Measurements from ENCODE around the gene TMEM179.

TMEM179 gene

DNA sequence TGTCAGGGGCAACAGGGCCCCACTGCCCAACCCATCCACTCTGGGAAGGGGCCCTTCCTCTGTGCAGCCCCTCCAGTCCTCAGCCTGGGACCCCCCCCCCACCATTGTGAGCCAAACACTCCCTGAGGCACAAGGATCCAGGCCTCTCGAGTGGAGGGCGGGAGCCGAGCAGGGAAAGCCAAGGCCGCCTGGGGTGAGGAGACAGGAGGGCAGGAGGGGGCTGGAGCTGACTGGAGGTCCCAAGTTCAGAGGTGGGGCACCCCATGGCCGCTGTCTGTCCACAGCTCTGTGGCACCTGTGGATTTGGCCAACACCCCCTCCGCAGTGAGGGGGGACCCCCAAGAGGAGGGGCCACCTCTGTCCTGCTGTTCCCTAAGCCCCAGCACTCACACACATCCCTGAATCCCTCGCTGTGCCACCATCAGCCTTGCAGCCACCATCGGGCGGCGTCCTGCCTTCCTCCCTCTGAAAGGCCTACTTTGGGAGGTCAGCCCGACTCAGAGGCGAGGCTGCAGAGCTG, 50.4 kb downstream of the TMEM179 start:
- no peak for DNase-seq

DNA sequence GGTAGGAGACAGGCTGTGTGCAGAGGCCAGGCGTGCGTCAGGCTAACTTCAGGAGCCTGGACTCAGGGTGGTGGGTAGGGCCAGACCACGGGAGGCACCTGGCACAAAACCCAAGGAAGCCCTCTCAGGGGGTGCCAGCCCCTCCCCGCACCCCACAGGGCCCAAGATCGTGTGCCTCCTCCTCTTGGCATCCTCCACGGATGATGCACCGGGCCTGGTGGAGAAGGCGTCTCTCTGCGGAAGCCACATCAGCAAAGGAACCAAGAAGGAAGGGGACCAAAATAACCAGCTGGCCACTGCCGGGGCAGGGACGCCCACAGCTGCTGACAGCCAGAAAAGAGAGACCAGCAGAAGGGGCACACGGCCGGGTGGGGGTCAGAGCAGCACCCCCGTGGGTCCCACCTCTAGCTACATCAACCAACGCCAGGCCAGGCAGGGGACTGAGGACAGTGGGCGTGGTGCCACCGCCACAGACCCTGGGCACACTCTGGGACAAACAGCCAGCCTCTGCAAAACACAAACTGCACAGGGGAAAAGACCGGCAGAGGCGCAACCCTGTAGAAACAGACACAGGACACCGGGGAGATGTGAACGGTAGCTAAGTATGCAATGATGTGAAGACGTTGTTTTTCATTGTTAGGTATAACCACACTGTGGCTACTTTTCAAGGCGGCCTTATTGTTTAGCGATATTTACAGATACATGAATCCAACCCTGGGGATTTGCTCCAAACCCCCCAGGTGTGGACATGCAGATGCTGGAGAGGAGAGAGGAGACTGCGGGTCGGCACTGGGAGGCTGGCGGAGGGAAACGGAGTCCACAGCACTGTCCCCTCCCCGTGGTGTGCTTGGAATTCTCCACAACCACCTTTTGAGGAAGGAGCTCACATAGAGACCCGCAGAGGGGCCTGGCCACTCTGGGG, 51.1 kb downstream of the TMEM179 start:
- DNase-seq, result no peak

DNA sequence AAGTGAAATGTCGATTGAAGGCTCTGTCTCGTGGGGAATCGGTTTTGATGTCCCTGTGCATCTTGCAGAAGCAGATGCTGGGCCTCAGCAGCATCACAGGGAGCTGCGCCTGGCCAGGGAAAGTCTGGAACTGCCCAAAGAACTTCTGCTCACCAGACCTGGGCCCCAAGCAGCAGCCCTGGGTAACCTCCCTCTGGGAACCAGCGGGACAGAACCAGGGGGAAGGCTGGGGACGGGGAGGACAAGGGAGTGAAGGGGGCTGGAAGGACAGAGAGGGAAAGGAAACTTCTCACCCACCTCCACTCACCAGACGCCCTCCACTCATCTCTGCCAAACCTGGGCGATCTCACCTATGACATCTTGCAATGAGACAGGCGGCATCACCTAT, 51.8 kb downstream of the TMEM179 start:
- no peak for DNase-seq

DNA sequence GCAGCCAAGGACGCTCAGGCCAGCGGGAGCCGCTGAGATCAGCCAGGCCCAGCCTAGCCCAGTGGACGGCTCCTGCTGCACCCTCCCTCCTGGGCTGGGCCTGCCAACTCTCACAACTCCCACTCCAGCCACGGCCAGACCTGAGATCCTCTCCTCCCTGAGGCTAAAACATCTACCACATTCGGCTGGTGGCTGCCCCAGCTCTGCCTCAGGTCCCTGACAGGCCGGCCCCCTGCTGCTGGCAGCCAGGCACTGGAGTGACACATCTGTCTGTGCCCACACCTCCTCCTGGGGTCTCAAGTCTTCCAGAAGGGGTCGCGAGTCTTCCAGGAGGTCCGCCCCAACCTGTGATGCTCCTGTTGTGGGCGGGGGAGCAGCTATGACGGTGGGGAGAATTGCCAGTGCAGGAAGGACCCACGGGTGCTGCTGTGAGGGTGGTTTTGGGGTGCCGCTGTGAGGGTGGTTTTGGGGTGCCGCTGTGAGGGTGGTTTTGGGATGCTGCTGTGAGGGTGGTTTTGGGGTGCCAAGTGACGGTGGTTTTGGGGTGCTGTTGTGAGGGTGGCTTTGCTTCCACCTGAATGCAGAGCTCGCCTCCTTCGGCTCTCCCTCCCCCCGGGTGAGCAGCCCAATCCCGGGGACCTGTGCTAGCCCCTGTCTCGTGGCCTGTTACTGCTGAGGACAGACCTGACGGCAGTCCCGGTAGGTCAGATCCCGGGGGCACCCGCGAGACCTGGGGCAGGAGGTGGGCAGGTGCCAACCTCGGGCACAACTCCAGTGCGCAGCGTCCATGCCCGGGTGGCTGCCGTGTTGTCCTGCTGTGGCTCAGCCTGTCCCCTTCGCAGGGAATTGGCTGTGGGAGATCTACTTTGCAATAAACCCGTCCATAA, 52.5 kb downstream of the TMEM179 start:
- no peak for DNase-seq

DNA sequence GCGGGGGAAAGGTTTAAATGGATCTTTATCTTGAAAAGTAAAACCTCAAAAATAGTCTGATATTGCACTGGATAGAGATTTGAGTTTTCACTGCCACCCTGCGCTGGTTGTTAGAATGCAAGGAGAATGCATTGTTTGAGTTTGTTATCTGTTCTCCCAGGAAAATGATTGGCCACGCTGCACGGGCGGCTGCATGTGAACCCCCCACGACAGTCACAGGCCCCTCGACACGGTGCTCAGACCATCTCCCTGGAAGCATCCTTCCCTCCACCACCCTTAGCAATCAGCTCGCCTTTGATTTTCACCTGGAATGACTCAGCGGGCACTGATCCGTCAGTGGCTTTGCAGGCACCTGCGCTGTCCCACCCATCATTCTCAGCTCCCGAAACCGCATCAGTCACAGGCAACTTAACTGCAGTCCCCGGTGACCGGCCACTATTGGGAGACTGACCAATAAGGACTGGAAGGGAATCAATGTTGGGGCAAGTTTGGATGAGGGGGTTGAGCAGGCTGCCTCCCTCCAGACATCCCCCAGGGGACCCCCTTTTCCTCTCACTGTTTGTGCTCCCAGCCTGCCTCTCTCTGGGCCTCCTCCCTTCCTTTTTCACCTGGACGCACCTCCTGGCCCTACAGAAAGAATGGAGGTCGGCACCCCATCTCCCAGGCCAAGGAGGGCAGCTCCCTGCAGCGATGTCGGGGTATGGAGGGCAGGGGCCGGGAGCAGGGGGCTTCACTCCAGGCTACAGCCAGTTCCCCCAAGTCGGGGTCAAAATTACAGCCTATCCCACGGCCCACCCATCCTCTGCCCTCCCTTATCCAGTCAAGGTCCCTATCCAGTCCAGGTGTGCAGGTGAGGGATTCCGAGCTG, 53.5 kb downstream of the TMEM179 start:
- DNase-seq, result no peak

DNA sequence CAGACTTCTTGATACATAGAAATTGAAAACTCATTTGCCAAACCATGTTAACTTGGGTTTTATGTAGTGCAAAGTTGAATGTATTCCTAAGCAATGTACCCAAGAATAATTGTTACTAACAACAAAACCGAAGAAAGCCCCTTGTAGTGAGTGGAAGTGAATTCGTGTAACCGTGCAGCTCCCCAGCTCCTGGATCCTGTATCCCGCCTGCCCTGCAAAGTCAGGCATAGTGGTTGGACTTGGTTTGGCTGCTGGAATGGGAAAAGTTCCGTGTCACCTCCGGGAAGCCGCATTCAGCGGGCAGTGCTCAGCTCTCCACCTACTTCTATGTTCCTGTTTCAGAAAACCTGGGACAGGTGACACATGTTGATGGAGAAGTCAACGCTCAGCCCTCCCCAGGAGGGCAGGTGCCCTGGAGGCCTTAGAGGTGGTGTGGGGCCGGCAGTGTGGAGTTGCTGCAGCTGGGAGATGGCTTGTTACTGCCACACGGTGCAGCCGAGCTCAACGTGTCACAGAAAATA, 54.2 kb downstream of the TMEM179 start:
- no peak for DNase-seq

DNA sequence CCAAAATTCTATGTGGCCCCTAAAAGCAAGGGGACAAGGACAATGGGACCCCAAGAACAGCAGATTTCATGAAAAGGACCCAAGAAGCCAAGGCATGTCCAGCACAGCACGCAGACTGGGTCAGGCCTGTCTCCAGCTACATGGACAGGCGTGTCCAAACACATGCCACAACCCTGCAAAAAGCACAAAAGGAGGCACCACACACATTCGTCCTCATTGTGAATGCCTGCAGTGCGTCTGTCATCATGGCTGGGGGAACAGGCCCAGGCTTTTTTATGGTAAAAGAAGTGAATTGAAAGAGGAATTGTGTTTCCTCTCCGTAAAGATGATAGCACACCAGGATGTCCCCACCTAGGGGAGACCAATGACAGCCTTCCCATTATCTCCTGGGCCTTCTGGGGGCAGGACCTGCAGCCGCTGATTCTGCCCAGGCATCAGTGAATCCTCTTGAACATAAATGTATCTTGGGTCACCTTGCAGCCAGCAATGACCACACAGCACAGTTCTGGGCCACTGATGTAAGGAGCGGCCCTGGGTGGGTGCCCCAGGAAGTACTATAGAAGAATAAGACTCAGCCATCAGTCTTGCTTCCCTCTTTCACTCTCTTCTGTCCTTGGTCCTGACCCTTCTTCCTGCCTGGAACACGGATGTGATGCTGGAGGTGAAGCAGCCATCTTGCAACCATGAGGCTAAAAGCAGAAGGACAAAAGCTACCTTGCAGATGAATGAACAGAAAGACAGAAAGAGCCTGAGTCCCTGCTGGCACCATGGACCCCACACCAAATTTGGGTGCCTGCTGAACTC, 54.8 kb downstream of the TMEM179 start:
- no peak for DNase-seq

DNA sequence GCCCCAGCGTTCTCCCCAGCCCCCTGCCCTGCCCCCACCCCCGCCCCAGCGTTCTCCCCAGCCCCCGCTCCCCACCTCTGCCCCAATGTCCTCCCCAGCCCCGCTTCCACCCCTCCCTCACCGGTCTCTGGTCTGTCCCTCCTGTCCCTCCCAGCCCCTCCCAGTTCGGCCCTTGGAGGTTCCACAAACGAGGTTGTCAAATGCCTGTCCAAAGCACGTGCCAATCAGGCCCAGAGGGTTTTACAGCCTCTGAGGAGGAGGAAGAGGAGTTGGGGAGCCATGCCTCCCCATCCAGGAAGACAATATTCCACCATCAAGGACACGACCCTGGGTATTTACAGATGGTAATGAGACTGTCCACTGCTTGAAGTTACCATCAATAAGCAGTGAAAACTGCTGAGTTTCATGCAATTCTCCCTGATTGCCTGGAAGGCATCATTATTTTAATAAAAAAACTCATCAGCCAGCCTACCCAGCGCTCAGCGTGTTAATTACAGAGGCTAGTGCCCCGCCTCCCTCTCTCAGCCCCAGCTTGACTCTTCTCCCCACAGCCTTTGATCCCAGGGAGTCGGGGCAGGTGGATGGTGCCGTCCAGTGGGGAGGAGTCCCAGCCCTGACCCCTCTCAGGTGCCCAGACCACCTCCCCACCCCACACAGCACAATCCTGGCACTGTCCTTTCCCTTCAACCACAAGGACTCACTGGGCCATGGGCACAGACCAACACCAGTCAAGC, 55.6 kb downstream of the TMEM179 start:
- DNase-seq, result no peak

DNA sequence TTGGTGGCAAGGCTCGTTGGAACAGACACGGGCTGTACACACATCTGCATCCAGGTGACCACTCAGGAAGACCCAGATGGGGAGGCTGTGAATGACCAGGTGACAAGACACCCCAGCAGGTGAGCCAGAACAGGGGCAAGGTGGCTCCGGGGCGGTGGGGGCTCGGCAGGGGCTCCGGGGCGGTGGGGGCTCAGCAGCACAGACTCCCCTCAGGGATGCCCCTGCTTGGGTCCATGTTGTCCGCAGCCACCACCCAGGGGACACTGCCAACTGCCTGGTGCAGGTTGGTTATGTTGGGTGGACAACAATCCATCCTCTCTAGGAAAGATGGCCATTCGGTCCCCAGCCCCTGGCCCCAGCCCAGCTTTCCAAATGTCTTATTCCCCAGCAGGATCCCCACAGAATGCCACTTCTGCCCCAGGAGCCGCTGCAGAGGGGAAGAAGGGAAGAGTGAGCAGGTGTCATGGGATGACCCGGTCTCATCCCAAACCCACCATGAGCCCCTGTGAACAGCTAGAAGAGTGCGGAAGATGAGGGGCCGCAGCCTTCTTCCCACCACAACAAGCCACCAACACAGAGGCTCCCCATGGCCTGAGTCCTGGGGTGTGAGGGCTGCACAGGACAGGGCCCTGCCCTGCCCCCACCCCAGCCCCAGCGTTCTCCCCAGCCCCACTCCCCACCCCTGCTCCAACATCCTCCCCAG, 56.4 kb downstream of the TMEM179 start:
- DNase-seq, result no peak

DNA sequence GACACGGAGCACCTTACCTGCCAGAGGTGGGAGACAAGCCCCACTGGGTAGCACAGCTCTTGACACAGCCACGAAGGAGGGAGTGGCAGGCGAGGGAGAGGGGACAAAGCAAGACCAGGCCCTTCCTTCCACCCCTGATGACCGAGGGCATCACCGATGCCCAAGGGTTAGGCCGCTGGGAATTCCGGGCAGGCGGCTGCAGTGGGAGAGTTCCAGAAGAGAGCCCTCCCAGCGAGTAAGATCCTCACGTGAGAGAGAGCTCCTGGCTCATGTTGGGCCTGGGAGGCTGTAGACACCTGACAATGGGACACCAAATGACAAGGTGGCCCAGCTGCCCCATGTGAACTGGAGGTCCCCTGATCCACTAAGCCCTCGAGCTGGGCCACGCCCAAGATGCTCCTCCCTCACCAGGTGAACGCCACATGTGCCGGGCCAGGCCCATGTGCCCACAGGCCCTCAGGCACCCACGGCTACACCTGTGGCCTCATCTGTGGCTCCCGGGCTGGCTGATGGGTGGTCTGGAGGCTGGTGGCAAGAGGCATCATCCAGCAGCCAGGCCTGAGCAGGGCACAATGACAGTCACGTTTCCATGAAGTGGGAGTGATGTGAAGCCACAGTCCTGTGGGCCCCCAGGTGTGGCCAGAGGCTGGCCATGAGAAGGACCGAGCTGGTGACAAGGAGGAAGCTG, 57.1 kb downstream of the TMEM179 start:
- no peak for DNase-seq

DNA sequence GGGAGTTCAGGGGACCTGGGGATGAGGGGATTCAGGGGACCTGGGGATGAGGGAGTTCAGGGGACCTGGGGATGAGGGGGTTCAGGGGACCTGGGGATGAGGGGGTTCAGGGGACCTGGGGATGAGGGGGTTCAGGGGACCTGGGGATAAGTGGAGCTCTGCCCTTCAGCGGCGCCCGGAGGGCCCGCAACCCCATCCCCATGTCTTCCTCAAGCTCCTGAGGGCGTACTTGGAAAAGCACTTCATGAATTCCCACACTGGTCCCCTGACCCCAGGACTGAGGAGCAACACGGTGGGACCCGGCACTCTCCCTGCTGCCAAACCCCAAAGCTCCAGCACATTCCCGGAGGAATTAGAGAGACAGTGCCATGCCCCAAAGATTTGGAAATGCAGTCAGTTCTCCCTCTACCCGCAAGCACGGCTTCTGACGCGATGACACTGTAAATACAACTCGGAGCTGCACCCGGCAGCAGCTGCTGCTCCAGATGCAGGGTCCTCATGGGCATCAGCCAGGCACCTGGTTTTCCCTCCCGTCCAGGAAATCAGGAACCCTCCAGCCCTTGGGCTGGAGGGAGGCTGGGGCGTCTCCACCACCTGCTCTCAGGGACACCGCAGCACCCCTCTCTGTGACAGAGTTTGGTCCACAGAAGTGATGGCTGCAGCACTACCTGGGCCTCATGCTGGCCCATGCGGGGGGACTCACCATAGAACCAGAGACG, 57.8 kb downstream of the TMEM179 start:
- DNase-seq, result no peak

DNA sequence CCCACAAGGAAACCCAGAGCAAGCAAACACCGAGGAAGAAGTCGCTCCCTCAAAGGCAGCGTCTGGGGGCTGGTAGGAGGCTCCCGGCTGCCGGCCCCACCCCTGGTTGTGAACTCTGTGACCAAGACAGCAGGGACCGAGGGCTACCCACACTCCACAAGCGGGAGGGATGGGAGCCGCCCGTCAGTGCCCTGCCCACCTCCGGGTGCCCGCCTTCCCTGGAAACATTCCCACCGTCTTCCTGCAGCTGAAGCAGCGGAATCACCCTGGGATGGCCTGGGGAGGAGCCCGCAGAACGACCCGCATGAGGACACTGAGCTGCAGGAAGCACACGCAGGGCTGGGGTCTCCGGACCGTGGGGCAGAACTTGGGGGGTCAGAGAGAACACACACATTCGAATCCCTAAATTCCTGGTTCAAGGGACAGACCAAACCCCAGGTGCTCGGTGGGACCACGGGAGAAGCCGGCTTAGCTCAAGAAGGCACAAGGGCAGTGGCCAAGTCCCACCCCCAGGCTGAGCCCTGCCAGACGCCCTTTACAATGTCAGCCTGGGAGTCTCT, 58.5 kb downstream of the TMEM179 start:
- no peak for DNase-seq

DNA sequence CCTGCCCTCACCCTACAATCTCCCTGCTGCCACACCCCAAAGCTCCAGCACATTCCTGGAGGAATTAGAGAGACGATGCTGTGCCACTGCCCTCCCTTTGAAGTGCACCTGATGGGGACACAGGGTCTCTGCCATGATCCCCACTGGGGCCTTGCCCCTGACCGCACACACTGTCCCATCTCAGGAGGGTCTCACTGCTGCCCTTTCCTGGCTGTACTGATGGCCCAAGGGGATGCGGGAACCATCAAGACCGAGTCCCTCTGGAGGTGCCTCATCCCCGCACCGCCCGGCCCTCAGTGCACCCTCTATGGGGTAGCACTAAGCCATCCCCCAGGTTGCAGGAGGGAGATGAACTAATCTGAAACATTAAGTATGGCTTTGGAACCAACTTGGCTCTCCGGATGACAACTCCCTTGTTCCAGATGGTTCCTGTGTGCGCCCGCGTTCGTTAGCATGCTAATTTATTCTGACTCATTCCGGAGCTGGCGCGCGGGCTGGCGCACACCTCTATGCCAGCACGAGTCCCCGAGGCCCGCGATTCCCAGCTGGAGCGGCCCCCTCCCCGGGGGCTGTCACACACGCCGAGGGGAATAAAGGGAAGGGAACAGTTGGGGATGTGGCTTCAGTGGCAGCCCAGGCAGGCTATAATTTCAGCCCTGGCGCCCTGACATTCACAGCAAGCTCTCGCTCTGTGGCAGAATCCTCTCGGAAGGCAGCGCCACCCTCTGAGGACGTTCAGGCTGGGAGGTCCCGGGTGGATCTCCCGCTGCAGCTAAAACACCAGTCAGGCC, 59.2 kb downstream of the TMEM179 start:
- no peak for DNase-seq

DNA sequence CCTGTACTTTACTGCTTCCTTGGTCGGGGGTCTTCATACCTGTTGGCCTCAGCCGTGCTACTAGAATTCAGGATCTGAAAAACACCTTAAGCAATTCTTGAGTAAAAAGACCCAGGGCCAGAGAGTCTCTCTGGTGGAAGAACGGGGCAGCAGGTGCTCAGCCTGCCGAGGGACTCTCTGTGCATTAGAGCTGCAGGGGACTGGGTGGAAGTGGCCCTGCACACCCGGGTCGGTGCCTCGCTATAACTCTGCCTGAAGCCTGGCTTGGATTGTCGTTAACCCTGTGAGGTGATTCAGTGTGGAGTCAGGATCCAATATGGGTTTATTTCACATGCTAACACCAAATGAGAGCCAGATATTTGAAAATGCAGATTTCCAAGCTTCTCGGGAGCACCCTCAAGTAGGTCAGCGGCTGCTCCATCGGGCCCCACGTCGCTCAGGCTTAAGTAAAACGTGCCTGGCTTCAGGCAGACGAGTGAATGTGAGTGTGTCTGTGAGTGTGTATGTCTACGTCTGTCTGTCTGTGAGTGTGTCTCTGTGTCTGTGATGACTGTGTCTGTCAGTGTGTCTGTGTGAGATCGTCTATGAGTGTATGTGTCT, 60.1 kb downstream of the TMEM179 start:
- no peak for DNase-seq

DNA sequence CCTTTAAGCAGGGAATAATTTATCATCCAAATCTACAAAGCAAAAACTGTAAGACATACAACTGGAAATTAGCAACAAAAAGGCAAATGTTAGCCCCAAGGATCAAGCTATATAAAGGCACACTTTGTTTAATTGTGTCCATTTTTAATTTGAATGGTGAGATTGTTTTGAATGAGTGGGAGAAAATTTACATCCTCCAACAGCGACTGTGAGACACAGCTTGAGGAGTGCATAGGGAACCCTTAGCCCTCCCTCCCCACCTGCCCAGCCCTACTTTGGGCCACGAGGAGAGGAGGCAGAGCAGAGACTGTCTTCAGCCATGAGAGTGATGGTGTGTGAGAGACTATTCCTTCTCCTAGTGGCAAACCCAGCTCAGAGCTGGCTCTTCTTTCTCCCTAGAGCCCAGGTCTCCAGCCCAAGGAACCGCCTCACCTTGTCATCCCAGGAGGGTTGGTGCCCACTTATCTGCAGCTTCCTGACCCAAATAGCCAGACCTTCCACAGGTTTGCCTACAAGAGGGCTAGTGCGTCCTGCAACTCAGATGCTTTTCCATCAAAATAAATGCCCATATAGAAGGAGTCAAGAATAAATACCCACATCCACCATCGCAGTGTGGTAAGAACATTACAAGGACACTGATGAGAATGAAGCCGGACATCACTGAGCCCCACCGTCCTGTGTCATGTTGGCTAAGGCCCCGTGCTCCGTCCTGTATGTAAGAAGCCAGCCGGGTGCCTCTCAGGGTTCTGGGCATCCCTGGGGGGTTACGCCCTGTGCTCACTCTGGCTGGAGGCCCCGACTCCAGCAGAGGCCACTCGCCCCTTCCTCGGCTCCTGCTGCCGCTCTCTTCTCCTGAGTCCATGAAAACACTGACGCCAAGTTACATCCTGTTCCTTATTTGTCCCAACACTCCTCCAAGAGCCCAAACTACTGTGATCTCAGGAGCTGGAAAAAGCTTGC, 61.4 kb downstream of the TMEM179 start:
- DNase-seq, result no peak

DNA sequence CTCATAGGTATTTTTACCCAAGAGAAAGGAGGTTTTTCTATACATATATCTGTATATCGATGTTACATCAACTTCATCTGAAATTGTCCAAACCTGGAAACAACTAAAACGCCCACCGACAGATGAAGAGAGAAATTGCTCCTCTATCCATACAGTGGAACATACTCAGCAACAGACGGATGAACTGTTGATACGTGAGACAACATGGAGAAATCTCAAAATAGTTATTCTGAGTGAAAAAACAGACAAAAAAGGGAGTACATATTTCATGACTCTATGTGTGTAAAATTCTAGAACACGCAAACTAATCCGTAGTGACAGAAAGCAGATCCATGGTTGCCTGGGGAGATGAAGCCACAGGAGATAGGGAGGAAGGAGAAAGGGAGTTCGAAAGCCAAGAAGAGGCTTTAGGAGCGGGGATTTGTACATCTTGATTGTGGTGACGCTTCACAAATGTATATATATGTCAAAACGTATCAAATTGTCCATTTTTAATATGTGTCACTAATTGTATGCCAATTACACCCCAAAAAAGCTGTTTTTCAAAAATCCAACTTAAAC, 62.6 kb downstream of the TMEM179 start:
- no peak for DNase-seq

Measured in bone marrow (tissue), 2 donors.